Limb (tissue), 2 donors: ENCODE results near the gene NCOA3.

Experiments
- DNase-seq, 2 donors: peaks; one replicate each; pipeline ENCODE4 v3.0.0-alpha.2; 2016; ENCODE audit errors: extremely low spot score in 2 of 2

The NCOA3 gene

DNA sequence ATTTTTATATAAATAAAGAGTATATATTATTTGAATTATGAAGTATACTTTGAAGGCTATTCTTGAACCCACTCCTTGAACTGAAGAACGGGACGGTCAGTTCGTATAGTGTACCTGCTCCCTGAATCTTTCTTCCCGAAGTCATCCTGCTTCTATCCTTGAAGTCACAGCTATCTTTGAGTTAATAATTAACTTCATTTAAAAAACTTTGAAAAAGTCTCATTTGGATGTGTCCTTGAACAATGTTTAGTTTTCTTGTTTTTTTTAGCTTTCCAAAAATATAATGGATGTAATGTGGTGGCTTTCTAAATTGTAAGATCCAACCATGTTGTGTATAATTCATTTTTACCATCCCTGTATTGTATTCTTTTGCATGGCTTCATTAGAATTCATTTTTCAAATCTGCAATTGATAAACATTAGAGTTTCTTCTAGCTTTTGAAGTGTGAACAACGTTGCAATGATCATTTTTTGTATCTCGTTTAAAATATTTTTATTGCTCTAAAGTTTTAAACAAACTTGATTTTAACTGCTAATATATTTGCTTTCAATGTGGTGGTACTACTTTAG lies 94.4 kb downstream of the NCOA3 start:
- no peak for DNase-seq

GRCh38 chr20:47597090-47597489 lies 95.4 kb downstream of the NCOA3 start:
- no peak for DNase-seq

- DNase-seq = no peak
Observed at GRCh38 chr20:47598911-47599744, 97.4 kb downstream of the NCOA3 start.

GRCh38 chr20:47600967-47601547 lies 99.4 kb downstream of the NCOA3 start:
- no peak for DNase-seq

DNA sequence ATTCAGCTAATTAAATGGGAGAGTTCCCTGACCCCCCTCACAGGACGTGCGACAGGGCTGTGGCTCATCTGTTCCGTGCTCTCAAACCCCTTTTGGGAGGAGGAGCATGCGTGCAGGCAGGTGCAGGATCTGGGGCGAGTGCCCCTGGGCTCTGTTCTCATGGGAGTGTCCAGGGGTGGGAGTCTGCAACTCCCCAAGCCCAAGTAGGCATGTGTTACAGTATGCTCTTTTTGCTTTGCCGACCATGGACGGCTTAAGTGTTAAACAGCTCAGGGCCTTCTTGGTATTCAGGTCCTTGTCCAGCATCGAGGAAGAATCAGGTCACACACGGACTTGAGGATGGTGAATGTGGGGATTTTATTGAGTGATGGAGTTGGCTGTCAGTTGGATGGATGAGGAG lies 101.6 kb downstream of the NCOA3 start:
- DNase-seq = no peak

- no peak for DNase-seq
Observed at GRCh38 chr20:47605673-47606413, 104.2 kb downstream of the NCOA3 start.

DNA sequence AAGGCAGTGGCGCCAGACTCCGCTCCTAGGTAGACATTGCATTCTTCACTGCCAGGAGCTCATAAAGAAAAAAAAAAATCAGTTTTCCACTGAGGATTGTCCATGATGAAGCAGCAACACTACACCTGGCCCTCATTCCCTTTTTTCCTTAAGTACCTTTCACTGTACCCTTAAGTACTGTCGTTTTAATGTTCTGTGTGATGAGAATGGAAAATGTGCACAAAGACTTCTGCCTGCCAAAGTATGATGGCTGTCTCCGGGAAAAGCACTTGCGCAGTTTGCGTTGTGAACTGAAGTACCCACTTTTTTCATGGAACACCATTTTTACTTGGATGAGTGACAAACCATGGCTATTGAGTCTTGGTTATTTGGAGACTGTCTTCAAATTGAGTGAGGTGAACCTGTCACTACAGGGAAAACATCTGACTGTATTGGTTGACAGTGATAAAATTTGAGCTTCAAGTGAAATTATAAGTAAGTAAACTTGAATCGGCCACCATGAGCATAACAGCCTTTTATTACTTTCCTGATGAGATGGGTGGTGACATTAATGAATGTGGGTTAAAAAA lies 104.8 kb downstream of the NCOA3 start:
- DNase-seq = no peak

- DNase-seq = no peak
Observed at GRCh38 chr20:47606983-47607613, 105.4 kb downstream of the NCOA3 start.

- DNase-seq = no peak
Observed at GRCh38 chr20:47609001-47609400, 107.3 kb downstream of the NCOA3 start.

DNA sequence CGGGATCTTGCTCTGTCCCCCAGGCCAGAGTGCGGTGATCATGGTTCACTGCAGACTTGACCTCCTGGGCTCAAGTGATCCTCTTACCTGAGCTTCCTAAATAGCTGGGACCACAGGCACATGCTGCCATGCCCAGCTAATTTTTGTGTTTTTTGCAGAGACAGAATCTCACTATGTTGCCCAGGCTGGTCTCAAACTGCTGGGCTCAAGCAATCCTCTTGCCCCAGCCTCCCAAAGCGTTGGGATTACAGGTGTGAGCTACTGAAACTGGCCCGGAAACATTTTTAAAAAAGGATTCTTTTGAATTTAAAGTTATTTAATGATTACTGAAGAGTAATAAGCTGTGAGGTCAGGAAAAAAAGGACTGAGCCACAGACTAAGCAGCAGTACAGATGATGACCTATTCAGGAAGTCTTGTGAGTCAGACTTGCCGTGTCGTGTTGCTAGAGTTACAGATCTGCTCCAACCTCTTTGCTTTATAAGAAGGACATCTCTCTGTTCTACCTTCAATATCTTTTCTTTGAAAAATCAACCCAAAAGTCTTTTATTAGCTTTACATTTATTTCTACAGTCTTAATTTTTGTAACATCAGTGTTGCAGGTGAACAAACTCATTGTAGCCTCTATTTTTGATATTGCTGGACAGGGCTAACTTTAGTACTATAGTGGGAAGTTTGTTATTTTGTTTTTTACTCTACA lies 108.7 kb downstream of the NCOA3 start:
- no peak for DNase-seq

DNA sequence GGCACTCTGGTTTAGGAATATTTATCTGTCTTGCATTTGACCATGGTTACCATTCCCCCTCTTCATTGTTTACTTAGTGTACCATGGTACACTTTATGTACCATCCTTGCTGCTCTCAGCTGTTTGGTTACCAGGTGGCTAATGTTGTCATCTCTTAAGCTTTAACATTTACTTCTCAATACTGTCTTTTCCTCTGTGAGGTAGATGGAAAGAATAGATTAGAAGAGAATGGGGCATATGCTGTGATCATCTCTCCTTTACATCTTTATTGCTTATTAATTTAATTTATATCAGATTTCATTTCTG lies 109.2 kb downstream of the NCOA3 start:
- DNase-seq = no peak

DNA sequence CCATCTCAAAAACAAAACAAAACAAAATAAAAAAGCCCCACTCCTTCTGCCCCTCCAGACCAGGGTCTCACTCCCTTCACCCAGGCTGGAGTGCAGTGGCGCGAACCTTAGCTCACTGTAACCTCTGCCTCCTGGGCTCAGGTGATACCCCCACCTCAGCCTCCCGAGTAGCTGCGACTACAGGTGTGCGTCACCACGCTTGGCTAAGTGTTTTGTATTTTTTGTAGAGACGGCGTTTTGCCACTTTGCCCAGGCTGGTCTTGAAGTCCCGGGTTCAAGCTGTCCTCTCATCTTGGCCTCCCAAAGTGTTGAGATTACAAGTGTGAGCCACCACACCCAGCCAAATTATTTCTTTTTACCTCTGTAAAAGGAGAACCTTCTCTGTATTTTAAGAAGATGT lies 110.1 kb downstream of the NCOA3 start:
- no peak for DNase-seq

- no peak for DNase-seq
Observed at GRCh38 chr20:47612670-47613069, 111.0 kb downstream of the NCOA3 start.

GRCh38 chr20:47614703-47615309 lies 113.1 kb downstream of the NCOA3 start:
- DNase-seq = no peak

DNA sequence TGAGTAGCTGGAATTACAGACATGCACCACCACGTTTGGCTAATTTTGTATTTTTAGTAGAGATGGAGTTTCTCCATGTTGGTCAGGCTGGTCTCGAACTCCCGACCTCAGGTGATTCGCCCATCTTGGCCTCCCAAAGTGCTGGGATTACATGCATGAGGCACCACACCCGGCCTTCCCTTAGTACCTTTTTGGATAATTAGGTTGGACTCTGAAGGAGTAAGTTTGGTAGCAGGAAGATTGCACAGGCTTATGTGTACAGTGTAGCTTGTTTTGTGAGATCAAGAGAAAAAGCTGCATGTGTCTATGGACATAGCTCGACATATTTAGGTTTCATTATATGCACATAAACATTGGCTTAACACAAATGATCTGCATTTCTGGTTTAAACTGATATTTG lies 116.8 kb downstream of the NCOA3 start:
- no peak for DNase-seq

GRCh38 chr20:47620808-47621805 lies 119.4 kb downstream of the NCOA3 start:
- DNase-seq = peak in 1 of 2 donors; percentile 84

DNA sequence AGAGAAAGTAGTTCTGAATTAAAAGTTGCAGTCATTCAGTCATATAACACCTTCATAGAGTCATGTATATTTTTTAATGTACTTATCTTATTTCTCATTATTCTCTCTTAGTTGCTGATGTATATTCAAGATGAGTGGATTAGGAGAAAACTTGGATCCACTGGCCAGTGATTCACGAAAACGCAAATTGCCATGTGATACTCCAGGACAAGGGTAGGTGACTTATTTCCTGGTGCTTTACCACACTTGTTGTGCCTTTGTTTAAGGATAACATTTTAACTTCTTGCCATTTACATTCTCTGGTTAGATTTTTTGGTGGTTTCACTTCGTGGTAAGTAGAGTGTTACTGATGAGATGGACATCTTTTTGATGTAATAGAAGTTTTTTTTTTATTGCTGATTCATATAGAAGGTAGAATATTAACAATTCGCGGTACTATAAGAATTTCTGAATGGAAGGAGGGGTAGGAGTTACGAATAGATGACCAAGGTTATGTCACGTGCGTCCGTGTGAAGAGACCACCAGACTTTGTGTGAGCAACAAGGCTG lies 120.5 kb downstream of the NCOA3 start:
- no peak for DNase-seq

DNA sequence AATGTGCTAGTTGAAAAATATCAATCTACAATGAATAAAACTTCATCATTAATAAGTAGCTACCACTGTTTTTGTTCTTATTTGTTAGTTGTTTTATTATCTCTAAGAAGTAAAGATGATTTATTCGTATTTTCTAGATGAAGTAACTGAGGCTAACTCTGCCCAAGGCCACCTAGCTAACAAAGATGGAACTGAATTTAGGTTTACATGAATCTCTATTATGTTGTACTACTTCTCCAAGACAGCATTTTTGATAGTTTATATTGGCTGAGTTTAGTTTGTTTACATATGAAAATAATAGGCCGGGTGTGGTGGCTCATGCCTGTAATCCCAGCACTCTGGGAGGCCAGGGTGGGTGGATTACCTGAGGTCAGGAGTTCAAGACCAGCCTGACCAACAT lies 121.5 kb downstream of the NCOA3 start:
- DNase-seq = no peak

- DNase-seq = no peak
Observed at GRCh38 chr20:47627540-47627939, 125.9 kb downstream of the NCOA3 start.
